GM19467 (cell line): ENCODE data around the gene PCBP2.

Source experiments
- ATAC-seq: cut with Tn5 transposase; IDR thresholded peaks from one replicate; pipeline ENCODE4 v1.9.1; 2021; ENCODE audit warnings: mild to moderate bottlenecking, moderate library complexity; ENCODE audit not compliant: unreplicated experiment

The PCBP2 gene

GRCh38 chr12:53492830-53493609 lies 41.1 kb downstream of the PCBP2 start:
- peak; percentile 89 for ATAC-seq

- no peak for ATAC-seq
These were observed 41.9 kb downstream of the PCBP2 start for GRCh38 chr12:53493610-53494391.

- ATAC-seq: no peak
These were observed 44.2 kb downstream of the PCBP2 start for GRCh38 chr12:53495903-53496751.

GRCh38 chr12:53496752-53497032 lies 44.8 kb downstream of the PCBP2 start:
- ATAC-seq: no peak

GRCh38 chr12:53497461-53497860 lies 45.6 kb downstream of the PCBP2 start:
- no peak for ATAC-seq

- ATAC-seq: no peak
These were observed 46.3 kb downstream of the PCBP2 start for GRCh38 chr12:53498235-53498630.

GRCh38 chr12:53499266-53500141 lies 47.6 kb downstream of the PCBP2 start, which contains the start of gene MAP3K12:
TSS of gene MAP3K12 (minus strand) at chr12:53499458. CDS start at chr12:53487391, 12,067 bp downstream.
- no peak for ATAC-seq

- ATAC-seq: no peak
These were observed 48.4 kb downstream of the PCBP2 start for GRCh38 chr12:53500142-53500775.

GRCh38 chr12:53500776-53501614 lies 49.1 kb downstream of the PCBP2 start, which contains the start of gene TARBP2:
TSS of gene TARBP2 (plus strand) at chr12:53501283. CDS start at chr12:53501409, 126 bp downstream.
- ATAC-seq: peak; percentile 65

GRCh38 chr12:53501615-53502181 lies 49.8 kb downstream of the PCBP2 start:
- no peak for ATAC-seq

- ATAC-seq: no peak
These were observed 50.4 kb downstream of the PCBP2 start for GRCh38 chr12:53502331-53502730.

- ATAC-seq: no peak
These were observed 51.3 kb downstream of the PCBP2 start for GRCh38 chr12:53502983-53503728.

- ATAC-seq: no peak
These were observed 52.4 kb downstream of the PCBP2 start for GRCh38 chr12:53504004-53504920.

GRCh38 chr12:53505086-53505485 lies 53.2 kb downstream of the PCBP2 start:
- ATAC-seq: no peak

- no peak for ATAC-seq
These were observed 53.9 kb downstream of the PCBP2 start for GRCh38 chr12:53505555-53506449.

GRCh38 chr12:53506450-53506785 lies 54.5 kb downstream of the PCBP2 start:
- ATAC-seq: no peak
